Subcutaneous abdominal adipose tissue (tissue), 5 donors: Measurements from ENCODE around the gene TMEM151A.
A peak's percentile ranks its signal among the peaks of the same experiment; 100 is the strongest.

Experiments
- H3K27ac ChIP-seq: one replicate; pipeline ENCODE4 v1.7.0; 2013; ENCODE audit warnings: low read depth, mild to moderate bottlenecking, inconsistent platforms, low read length, moderate library complexity
- H3K27me3 ChIP-seq, 5 donors: one replicate each; pipeline ENCODE4 v1.7.0; 2013; ENCODE audit warnings: low read length in 5 of 5, inconsistent platforms in 1 of 5; ENCODE audit not compliant: control insufficient read depth in 5 of 5, insufficient read depth in 4 of 5
- H3K36me3 ChIP-seq, 5 donors: one replicate each; pipeline ENCODE4 v1.7.0; 2013; ENCODE audit warnings: low read length in 5 of 5; ENCODE audit not compliant: control insufficient read depth in 5 of 5, insufficient read depth in 5 of 5
- H3K4me1 ChIP-seq, 5 donors: one replicate each; pipeline ENCODE4 v1.7.0; 2013; ENCODE audit warnings: low read length in 5 of 5, mild to moderate bottlenecking in 3 of 5, moderate library complexity in 1 of 5; ENCODE audit not compliant: control insufficient read depth in 5 of 5, insufficient read depth in 5 of 5
- H3K4me3 ChIP-seq, 5 donors: one replicate each; pipeline ENCODE4 v1.7.0; 2013; ENCODE audit warnings: low read length in 5 of 5, low read depth in 1 of 5
- H3K9ac ChIP-seq, 5 donors: one replicate each; pipeline ENCODE4 v1.7.0; 2013; ENCODE audit warnings: low read length in 5 of 5, mild to moderate bottlenecking in 4 of 5, moderate library complexity in 3 of 5
- H3K9me3 ChIP-seq, 5 donors: one replicate each; pipeline ENCODE4 v1.7.0; 2013; ENCODE audit warnings: low read length in 5 of 5; ENCODE audit not compliant: control insufficient read depth in 5 of 5
- donor health status: healthy.
- donor health status: healthy.
- donor health status: healthy.
- donor health status: healthy.
- donor health status: healthy.

Gene TMEM151A

DNA sequence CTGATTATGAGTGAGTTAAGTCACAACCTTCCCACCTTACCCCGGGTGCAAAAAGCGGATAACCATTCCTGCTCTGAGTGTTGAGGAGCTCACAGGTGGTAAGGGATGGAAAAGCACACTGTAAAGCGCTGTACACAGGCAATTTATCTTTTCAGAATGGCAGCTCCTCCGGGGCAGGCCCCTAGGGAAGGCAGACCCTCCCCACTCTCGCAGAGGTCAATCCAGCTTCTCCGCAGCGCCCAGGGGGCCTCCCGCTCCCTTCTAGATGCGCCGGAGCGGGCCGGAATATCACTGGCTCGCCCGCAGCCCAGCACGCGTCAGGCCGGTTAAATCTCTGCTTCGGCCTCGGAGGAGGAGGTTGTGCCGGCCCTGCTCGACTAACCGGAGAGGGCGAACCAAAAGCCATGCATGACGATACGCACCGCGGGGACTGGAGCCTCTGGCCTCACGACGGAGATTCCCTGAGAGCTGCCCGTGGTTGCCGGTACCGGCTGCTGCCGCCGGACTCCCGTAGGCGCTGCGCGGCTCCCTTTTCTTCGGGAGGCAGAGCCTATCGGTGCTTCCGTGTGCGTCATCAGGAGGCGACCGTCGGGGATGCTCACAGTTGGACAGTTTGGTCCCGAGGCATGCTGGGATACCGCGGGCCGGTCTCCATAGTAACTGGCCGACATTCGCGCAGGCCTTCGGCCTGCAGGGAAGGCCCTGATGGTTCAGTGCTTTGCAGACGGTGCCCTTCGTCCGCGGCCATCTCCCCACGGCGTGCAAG lies 53.0 kb downstream of the TMEM151A start, which contains the start of gene BRMS1:
Gene BRMS1, minus strand, starts transcription at position 555 of the 766 bp plus-strand sequence. CDS start 2,870 bp downstream, outside the sequence.
- peaks cover 9 to 55% (median 47%) of the 10 kb centered on the region in 5 donors for H3K4me1 ChIP-seq
- H3K36me3 ChIP-seq = peaks cover 0 to 30% (median 25%) of the 10 kb centered on the region in 5 donors
- no peaks in the 10 kb centered on the region for H3K27me3 ChIP-seq
- H3K27ac ChIP-seq = peak within 1 kb of the TSS; percentile 67
- H3K9me3 ChIP-seq = no peaks in the 10 kb centered on the region
- H3K9ac ChIP-seq = peak within 1 kb of the TSS; percentile 81 to 98 (median 87)
- peak within 1 kb of the TSS; percentile 92 to 97 (median 95) for H3K4me3 ChIP-seq

GRCh38 chr11:66345316-66345649 lies 53.6 kb downstream of the TMEM151A start:
- H3K36me3 ChIP-seq = peaks cover 0 to 24% (median 20%) of the 10 kb centered on the region in 5 donors

More at GRCh38 chr11:66345316-66345649, 53.6 kb downstream of the TMEM151A start:
- H3K4me3 ChIP-seq = peak overlapping the region; percentile 63 to 97 (median 95)
- H3K9me3 ChIP-seq = no peaks in the 10 kb centered on the region
- peak overlapping the region; percentile 67 for H3K27ac ChIP-seq
- no peaks in the 10 kb centered on the region for H3K27me3 ChIP-seq
- H3K9ac ChIP-seq = peak overlapping the region in 3 of 5 donors; percentile 81 to 87 (median 82)
- H3K4me1 ChIP-seq = peaks cover 9 to 55% (median 47%) of the 10 kb centered on the region in 5 donors
